OCI-LY1 (cell line): Measurements from ENCODE around the gene CELF2.

ENCODE experiments used
- H2AFZ ChIP-seq: fragments of 200-600 bp; sonication (generic), shearing (Covaris generic); 2 replicates; pipeline ENCODE4 v1.6.0; 2014; ENCODE audit warnings: antibody characterized with exemption, mild to moderate bottlenecking, low read length
- H3F3A ChIP-seq: fragments of 200-600 bp; sonication (generic), shearing (Covaris generic); 2 replicates; pipeline ENCODE4 v1.6.0; 2014; ENCODE audit warnings: mild to moderate bottlenecking, antibody characterized with exemption, low read length, moderate library complexity; ENCODE audit not compliant: insufficient read depth
- H3K27ac ChIP-seq: fragments of 200-600 bp; sonication (generic); 2 replicates; pipeline ENCODE4 v1.5.1; 2014; ENCODE audit warnings: low read length, mixed run types, mild to moderate bottlenecking, low read depth; ENCODE audit not compliant: poor library complexity, severe bottlenecking
- H3K27me3 ChIP-seq: fragments of 200-600 bp; sonication (generic); 2 replicates; pipeline ENCODE4 v1.6.0; 2014; ENCODE audit warnings: antibody characterized with exemption, mild to moderate bottlenecking, low read length, moderate library complexity; ENCODE audit not compliant: insufficient read depth
- H3K36me3 ChIP-seq: fragments of 200-600 bp; sonication (generic); 2 replicates; pipeline ENCODE4 v1.6.1; 2014; ENCODE audit warnings: mild to moderate bottlenecking, antibody characterized with exemption, low read length, moderate library complexity, mixed read lengths; ENCODE audit not compliant: insufficient read depth
- H3K4me1 ChIP-seq: fragments of 200-600 bp; sonication (generic); 2 replicates; pipeline ENCODE4 v1.5.1; 2014; ENCODE audit warnings: mild to moderate bottlenecking, low read length, moderate library complexity; ENCODE audit not compliant: insufficient read depth, severe bottlenecking
- H3K4me2 ChIP-seq: fragments of 200-600 bp; sonication (generic), shearing (Covaris generic); 2 replicates; pipeline ENCODE4 v1.6.1; 2014; ENCODE audit warnings: low read length
- H3K4me3 ChIP-seq: fragments of 200-600 bp; sonication (generic); 2 replicates; pipeline ENCODE4 v1.5.1; 2014; ENCODE audit warnings: low read length, low read depth, mild to moderate bottlenecking, mixed read lengths; ENCODE audit not compliant: poor library complexity, severe bottlenecking
- H3K79me2 ChIP-seq: fragments of 200-600 bp; shearing (Covaris generic); 2 replicates; pipeline ENCODE4 v1.6.1; 2016; ENCODE audit warnings: mixed run types, low read length, mixed read lengths; ENCODE audit not compliant: insufficient read depth
- H3K9ac ChIP-seq: fragments of 200-600 bp; sonication (generic), shearing (Covaris generic); 2 replicates; pipeline ENCODE4 v1.6.1; 2014; ENCODE audit warnings: mild to moderate bottlenecking, low read length, mixed read lengths
- H3K9me2 ChIP-seq: fragments of 200-600 bp; sonication (generic), shearing (Covaris generic); 2 replicates; pipeline ENCODE4 v1.6.1; 2014; ENCODE audit warnings: low read depth, mild to moderate bottlenecking, low read length, mixed read lengths
- H3K9me3 ChIP-seq: fragments of 200-600 bp; shearing (Covaris generic); 2 replicates; pipeline ENCODE4 v1.6.1; 2014; ENCODE audit warnings: low read length, mixed read lengths
- H4K20me1 ChIP-seq: fragments of 200-600 bp; sonication (generic), shearing (Covaris generic); 2 replicates; pipeline ENCODE4 v1.6.0; 2016; ENCODE audit warnings: mild to moderate bottlenecking, low read length; ENCODE audit not compliant: insufficient read depth
- EZH2 ChIP-seq: fragments of 200-600 bp; sonication (generic), shearing (Covaris generic); IDR thresholded peaks from 2 replicates; pipeline ENCODE4 v1.8.0; 2017; ENCODE audit warnings: borderline replicate concordance, mixed run types, mild to moderate bottlenecking, antibody characterized with exemption, low read length, moderate library complexity, mixed read lengths
- TF ChIP-seq, protein P1 (sequence below): fragments of 200-600 bp; sonication (generic), shearing (Covaris generic); IDR thresholded peaks from 2 replicates; pipeline ENCODE4 v1.5.1; 2017; ENCODE audit warnings: mild to moderate bottlenecking, antibody characterized with exemption, low read length, moderate library complexity, mixed read lengths

Gene CELF2

DNA sequence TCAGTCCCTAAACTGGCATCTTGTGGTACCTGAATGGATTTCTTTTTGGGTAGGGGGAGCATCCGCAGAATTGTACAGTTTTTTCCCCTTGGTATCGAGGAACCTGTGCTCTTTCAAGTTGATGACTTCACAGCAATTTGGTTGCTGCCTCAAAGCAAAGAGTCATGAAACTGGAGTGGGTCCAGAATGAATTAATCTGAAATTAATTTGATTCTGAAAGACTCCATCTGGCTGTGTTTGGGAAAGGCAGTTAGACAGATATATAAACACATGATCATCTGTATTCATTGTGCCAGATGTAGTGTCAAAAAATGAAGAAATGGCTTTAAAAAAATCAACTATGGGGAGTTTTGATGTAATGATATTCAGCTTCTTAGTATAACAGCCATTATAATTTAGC is 136.1 kb downstream of the CELF2 start:
- Histone ChIP-seq H3K4me1 (no peaks in the 10 kb centered on the region), H3K36me3 (no peaks in the 10 kb centered on the region), H3K9me2 (no peaks in the 10 kb centered on the region), H3K4me2 (no peak overlapping the region), H3K4me3 (no peak overlapping the region), H3K27me3 (no peaks in the 10 kb centered on the region), H3K9me3 (no peaks in the 10 kb centered on the region), H3K27ac (no peak overlapping the region), H3K79me2 (no peaks in the 10 kb centered on the region), H3K9ac (no peak overlapping the region), H3F3A (no peaks in the 10 kb centered on the region), H4K20me1 (no peaks in the 10 kb centered on the region), H2AFZ (no peak overlapping the region)
- TF ChIP-seq, protein P1, sequence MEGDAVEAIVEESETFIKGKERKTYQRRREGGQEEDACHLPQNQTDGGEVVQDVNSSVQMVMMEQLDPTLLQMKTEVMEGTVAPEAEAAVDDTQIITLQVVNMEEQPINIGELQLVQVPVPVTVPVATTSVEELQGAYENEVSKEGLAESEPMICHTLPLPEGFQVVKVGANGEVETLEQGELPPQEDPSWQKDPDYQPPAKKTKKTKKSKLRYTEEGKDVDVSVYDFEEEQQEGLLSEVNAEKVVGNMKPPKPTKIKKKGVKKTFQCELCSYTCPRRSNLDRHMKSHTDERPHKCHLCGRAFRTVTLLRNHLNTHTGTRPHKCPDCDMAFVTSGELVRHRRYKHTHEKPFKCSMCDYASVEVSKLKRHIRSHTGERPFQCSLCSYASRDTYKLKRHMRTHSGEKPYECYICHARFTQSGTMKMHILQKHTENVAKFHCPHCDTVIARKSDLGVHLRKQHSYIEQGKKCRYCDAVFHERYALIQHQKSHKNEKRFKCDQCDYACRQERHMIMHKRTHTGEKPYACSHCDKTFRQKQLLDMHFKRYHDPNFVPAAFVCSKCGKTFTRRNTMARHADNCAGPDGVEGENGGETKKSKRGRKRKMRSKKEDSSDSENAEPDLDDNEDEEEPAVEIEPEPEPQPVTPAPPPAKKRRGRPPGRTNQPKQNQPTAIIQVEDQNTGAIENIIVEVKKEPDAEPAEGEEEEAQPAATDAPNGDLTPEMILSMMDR = no peak
- no peak for TF ChIP-seq EZH2

- Histone ChIP-seq H3K9me3 (no peaks in the 10 kb centered on the region), H3K4me2 (no peak overlapping the region)
Measured at GRCh38 chr10:11154333-11154732, 136.7 kb downstream of the CELF2 start.

GRCh38 chr10:11154849-11155498 is 137.3 kb downstream of the CELF2 start:
- H3K4me3 ChIP-seq = no peak overlapping the region
- no peaks in the 10 kb centered on the region for H3K79me2 ChIP-seq
- H3K27me3 ChIP-seq = no peaks in the 10 kb centered on the region
- H3F3A ChIP-seq = no peaks in the 10 kb centered on the region
- no peak overlapping the region for H3K27ac ChIP-seq
- H3K4me2 ChIP-seq = no peak overlapping the region
- H3K36me3 ChIP-seq = no peaks in the 10 kb centered on the region
- H3K4me1 ChIP-seq = no peaks in the 10 kb centered on the region
- H4K20me1 ChIP-seq = no peaks in the 10 kb centered on the region
- TF ChIP-seq, protein P1 = no peak
- TF ChIP-seq EZH2 = no peak
- H2AFZ ChIP-seq = no peak overlapping the region
- no peaks in the 10 kb centered on the region for H3K9me2 ChIP-seq
- no peaks in the 10 kb centered on the region for H3K9me3 ChIP-seq
- no peak overlapping the region for H3K9ac ChIP-seq

More at GRCh38 chr10:11154333-11154732, 136.7 kb downstream of the CELF2 start:
- Histone ChIP-seq H3K27me3 (no peaks in the 10 kb centered on the region), H2AFZ (no peak overlapping the region), H4K20me1 (no peaks in the 10 kb centered on the region), H3K27ac (no peak overlapping the region), H3K79me2 (no peaks in the 10 kb centered on the region), H3K4me1 (no peaks in the 10 kb centered on the region), H3K9me2 (no peaks in the 10 kb centered on the region), H3K4me3 (no peak overlapping the region), H3K36me3 (no peaks in the 10 kb centered on the region), H3F3A (no peaks in the 10 kb centered on the region), H3K9ac (no peak overlapping the region)
- TF ChIP-seq, protein P1 = no peak
